22Rv1 (cell line): ENCODE measurements around the gene PRKAR1B.

Experiments
- ZFX ChIP-seq: fragments of 450-650 bp; IDR thresholded peaks from 2 replicates; pipeline ENCODE4 v1.6.1; 2017; ENCODE audit warnings: antibody characterized with exemption, borderline replicate concordance
- TF ChIP-seq, protein P1 (sequence below): fragments of 450-650 bp; IDR thresholded peaks from 2 replicates; pipeline ENCODE4 v1.5.1; 2017; ENCODE audit warnings: mild to moderate bottlenecking

- TF ChIP-seq, protein P1, sequence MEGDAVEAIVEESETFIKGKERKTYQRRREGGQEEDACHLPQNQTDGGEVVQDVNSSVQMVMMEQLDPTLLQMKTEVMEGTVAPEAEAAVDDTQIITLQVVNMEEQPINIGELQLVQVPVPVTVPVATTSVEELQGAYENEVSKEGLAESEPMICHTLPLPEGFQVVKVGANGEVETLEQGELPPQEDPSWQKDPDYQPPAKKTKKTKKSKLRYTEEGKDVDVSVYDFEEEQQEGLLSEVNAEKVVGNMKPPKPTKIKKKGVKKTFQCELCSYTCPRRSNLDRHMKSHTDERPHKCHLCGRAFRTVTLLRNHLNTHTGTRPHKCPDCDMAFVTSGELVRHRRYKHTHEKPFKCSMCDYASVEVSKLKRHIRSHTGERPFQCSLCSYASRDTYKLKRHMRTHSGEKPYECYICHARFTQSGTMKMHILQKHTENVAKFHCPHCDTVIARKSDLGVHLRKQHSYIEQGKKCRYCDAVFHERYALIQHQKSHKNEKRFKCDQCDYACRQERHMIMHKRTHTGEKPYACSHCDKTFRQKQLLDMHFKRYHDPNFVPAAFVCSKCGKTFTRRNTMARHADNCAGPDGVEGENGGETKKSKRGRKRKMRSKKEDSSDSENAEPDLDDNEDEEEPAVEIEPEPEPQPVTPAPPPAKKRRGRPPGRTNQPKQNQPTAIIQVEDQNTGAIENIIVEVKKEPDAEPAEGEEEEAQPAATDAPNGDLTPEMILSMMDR = no peak
- no peak for TF ChIP-seq ZFX
Measured at GRCh38 chr7:602341-603141, 124.5 kb downstream of the PRKAR1B start.
